ENCODE results near the gene FRMPD2.
"Not testable (repeated sequence)": the region's sequence is repeated elsewhere in the genome, so short reads cannot be mapped to it uniquely, and the experiment has no call there.

The FRMPD2 gene

DNA sequence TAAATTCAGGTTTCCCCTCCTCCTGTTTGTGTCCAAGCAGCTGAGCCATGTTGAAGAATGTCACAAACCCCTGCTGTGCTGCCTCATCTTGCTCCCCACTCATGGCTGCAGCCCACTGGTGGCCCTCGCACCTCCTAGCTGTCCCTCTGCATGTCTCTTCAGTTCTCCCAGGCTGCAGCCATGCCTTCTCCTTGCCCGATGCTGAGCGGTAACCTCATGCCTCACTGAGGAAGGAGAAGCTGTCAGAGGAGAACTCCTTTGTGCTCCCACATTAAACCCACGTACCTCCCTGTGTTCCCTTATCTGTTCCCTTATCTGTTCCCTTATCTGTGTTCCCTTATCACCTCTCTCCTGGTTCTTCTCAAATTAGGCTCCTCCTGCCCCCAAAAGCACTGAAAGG is 10.3 kb upstream of the FRMPD2 start:
- in situ Hi-C loops (cut with MboI; ENCODE audit: low sequenced_read_pairs, unreplicated experiment), result no loop called here
- no peak for DNase-seq (ENCODE audit: low spot score)
- TF ChIP-seq, protein P1, sequence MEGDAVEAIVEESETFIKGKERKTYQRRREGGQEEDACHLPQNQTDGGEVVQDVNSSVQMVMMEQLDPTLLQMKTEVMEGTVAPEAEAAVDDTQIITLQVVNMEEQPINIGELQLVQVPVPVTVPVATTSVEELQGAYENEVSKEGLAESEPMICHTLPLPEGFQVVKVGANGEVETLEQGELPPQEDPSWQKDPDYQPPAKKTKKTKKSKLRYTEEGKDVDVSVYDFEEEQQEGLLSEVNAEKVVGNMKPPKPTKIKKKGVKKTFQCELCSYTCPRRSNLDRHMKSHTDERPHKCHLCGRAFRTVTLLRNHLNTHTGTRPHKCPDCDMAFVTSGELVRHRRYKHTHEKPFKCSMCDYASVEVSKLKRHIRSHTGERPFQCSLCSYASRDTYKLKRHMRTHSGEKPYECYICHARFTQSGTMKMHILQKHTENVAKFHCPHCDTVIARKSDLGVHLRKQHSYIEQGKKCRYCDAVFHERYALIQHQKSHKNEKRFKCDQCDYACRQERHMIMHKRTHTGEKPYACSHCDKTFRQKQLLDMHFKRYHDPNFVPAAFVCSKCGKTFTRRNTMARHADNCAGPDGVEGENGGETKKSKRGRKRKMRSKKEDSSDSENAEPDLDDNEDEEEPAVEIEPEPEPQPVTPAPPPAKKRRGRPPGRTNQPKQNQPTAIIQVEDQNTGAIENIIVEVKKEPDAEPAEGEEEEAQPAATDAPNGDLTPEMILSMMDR (IDR thresholded peaks at IDR 0.05; ENCODE audit: borderline replicate concordance, control extremely low read depth, extremely low read depth, insufficient read depth, missing control alignments), result no peak

DNA sequence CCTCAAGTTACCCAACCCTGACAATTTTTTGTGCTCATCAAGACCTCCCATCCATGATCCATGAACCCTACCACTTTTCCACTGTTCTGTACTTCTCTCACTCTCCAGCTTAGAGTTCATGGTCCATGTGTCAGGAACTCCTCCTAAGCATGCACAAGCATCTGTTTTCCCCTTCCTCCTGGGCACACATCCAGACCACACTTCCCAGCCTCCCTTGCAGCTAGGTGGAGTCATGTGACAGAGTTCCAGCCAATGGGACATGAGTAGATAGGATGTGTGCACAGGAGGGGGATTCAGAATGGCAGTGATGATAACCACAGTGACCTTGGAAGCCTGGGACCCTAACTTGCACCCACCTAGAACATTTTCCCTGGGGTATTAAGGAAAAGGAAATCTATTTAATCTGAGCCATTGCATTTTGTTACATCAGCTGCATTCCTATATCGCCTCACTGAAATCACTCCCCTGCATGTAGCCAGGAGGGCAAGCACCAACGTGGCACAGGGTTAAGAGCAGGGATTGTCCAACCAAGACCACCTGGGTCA is 9.6 kb upstream of the FRMPD2 start:
- TF ChIP-seq, protein P1 (IDR thresholded peaks at IDR 0.05; ENCODE audit: borderline replicate concordance, control extremely low read depth, extremely low read depth, insufficient read depth, missing control alignments), result no peak
- DNase-seq (ENCODE audit: low spot score), result no peak
- in situ Hi-C loops (cut with MboI; ENCODE audit: low sequenced_read_pairs, unreplicated experiment), result no loop called here

DNA sequence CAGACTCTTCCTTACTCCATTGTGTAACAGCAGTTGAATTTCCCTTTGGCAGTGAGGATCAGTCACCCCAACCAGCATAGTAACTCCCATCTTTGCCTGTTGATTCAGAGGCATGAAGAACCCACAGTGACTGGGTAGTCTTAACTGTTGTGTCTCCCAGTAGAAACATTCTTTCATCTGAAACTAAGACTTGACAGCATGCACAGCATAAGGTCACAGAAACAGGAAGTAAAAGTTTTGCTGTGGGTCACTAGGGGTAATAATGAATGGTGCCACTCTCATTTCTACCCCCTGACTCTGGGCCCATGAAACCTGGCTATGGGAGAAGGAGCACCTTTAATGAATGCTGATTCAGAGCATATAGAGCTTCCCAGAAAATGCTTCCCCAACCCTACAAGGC is 8.3 kb upstream of the FRMPD2 start:
- DNase-seq (ENCODE audit: low spot score), result no peak
- in situ Hi-C loops (cut with MboI; ENCODE audit: low sequenced_read_pairs, unreplicated experiment), result no loop called here
- TF ChIP-seq, protein P1 (IDR thresholded peaks at IDR 0.05; ENCODE audit: borderline replicate concordance, control extremely low read depth, extremely low read depth, insufficient read depth, missing control alignments), result no peak

DNA sequence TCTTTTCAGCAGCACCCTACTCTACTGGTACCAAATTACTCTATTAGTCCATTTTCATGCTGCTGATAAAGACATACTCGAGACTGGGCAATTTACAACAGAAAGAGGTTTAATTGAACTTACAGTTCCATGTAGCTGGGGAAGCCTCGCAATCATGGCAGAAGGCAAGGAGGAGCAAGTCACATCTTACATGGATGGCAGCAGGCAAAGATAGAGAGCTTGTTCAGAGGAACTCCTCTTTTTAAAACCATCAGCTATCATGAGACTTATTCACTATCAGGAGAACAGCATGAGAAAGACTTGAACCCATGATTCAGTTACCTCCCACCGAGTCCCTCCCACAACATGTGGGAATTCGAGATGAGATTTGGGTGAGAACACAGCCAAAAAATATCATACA is 7.2 kb upstream of the FRMPD2 start:
- DNase-seq (ENCODE audit: low spot score); in situ Hi-C loops (cut with MboI; ENCODE audit: low sequenced_read_pairs, unreplicated experiment): not testable (repeated sequence)

DNA sequence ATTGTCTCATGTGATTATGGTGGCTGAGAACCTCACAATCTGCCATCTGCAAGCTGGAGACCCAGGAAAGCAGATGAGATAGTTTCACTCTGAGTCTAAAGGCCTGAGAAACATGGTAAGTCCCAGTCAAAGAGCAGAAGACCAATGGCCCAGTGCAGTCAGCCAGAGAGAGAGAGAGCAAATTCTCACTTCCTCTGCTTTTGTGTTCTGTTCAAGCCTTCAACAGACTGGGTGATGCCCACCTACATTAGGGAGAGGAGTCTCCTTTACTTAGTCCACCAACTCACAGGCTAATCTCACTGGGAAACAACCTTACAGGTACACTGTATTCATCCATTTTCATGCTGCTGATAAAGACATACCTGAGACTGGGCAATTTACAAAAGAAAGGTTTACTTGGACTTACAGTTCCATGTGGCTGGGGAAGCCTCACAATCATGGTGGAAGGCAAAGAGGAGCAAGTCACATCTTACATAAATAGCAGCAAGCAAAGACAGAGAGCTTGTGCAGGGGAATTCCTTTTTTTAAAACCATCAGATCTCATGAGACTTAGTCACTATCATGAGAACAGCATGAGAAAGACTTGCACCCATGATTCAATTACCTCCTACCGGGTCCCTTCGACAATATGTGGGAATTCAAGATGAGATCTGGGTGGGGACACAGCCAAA is 4.7 kb upstream of the FRMPD2 start:
- TF ChIP-seq, protein P1 (IDR thresholded peaks at IDR 0.05; ENCODE audit: borderline replicate concordance, control extremely low read depth, extremely low read depth, insufficient read depth, missing control alignments), result no peak
- peak; percentile 57 for DNase-seq (ENCODE audit: low spot score)
- in situ Hi-C loops (cut with MboI; ENCODE audit: low sequenced_read_pairs, unreplicated experiment), result no loop called here

DNA sequence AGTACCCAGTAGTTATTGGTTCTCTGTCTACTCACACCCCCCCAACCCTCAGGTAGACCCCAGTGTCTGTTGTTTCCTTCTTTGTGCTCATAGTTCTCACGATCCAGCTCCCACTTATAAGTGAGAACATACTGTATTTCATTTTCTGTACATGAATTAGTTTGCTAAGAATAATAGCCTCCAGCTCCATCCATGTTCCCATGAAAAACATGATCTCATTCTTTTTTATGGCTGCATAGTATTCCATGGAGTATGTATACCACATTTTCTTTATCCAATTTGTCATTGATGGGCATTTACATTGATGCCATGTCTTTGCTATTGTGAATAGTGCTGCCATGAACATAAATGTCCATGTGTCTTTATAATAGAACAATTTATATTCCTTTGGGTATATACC is 2.6 kb upstream of the FRMPD2 start:
- TF ChIP-seq, protein P1 (IDR thresholded peaks at IDR 0.05; ENCODE audit: borderline replicate concordance, control extremely low read depth, extremely low read depth, insufficient read depth, missing control alignments), result no peak

DNA sequence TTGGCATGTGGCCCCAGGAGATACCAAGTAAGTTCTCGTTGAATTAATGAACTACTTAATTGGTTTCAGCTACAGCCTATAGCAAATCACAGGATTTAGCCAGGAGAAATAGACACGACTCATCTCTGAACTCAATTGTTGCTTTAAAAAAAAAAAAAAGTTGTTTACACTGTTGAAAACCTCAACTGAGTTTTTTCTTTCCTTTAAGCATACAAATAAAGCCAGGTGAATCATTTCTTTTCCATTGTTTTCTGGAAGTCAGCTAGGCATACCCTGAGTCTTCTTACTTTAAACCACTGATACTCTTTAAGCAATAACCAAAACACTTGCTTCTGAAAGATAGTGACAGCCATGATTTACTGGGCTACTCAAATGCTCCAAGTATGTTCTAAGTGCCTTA is 755 bp downstream of the FRMPD2 start:
- TF ChIP-seq, protein P1 (IDR thresholded peaks at IDR 0.05; ENCODE audit: borderline replicate concordance, control extremely low read depth, extremely low read depth, insufficient read depth, missing control alignments), result no peak
- in situ Hi-C loops (cut with MboI; ENCODE audit: low sequenced_read_pairs, unreplicated experiment), result no loop called here
- no peak for DNase-seq (ENCODE audit: low spot score)

More for the DNA sequence above, 2.6 kb upstream of the FRMPD2 start:
- DNase-seq (ENCODE audit: low spot score), result no peak
- in situ Hi-C loops (cut with MboI; ENCODE audit: low sequenced_read_pairs, unreplicated experiment), result no loop called here

All from GM13976 (cell line).